Effector memory CD8-positive, alpha-beta T cell (primary cell): Measurements from ENCODE around the gene SOCS7.

Experiments used
- ATAC-seq: fragments of 150-1000 bp; cut with Tn5 transposase; replicated peaks from 2 replicates; pipeline ENCODE4 v1.10.0; 2021; ENCODE audit warnings: mild to moderate bottlenecking, moderate library complexity
- DNase-seq, 3 experiments: peaks; one replicate each; pipeline ENCODE4 v3.0.0; 2021
- H3K27ac Mint-ChIP-seq, 2 donors: one replicate each; pipeline ENCODE4 v1.8.0; 2022; ENCODE audit warnings: mild to moderate bottlenecking in 2 of 2, mixed read lengths in 2 of 2, moderate library complexity in 2 of 2
- H3K27me3 Mint-ChIP-seq, 2 donors: one replicate each; pipeline ENCODE4 v1.8.0; 2022; ENCODE audit warnings: mixed read lengths in 2 of 2
- H3K36me3 Mint-ChIP-seq: one replicate; pipeline ENCODE4 v1.8.0; 2022; ENCODE audit warnings: mild to moderate bottlenecking, moderate library complexity, mixed read lengths; ENCODE audit not compliant: insufficient read depth
- H3K4me1 Mint-ChIP-seq, 2 donors: one replicate each; pipeline ENCODE4 v1.8.0; 2022; ENCODE audit warnings: low read depth in 2 of 2, mixed read lengths in 2 of 2
- H3K4me3 Mint-ChIP-seq, 2 donors: one replicate each; pipeline ENCODE4 v1.8.0; 2022; ENCODE audit warnings: mild to moderate bottlenecking in 2 of 2, mixed read lengths in 2 of 2, moderate library complexity in 2 of 2
- H3K9me3 Mint-ChIP-seq, 2 donors: one replicate each; pipeline ENCODE4 v1.8.0; 2022; ENCODE audit warnings: mixed read lengths in 2 of 2

The SOCS7 gene

GRCh38 chr17:38451030-38451839, 99.6 kb downstream of the SOCS7 start:
- Mint-ChIP-seq H3K27ac (no peak overlapping the region), H3K27me3 (peaks cover 56 to 71% of the 10 kb centered on the region in 2 donors), H3K36me3 (peaks cover 6% of the 10 kb centered on the region), H3K4me3 (no peak overlapping the region), H3K4me1 (peaks cover 17 to 21% of the 10 kb centered on the region in 2 donors), H3K9me3 (no peaks in the 10 kb centered on the region)
- ATAC-seq (no peak), DNase-seq (no peak)

- H3K36me3 Mint-ChIP-seq = no peaks in the 10 kb centered on the region
- H3K27me3 Mint-ChIP-seq = peaks cover 57 to 79% of the 10 kb centered on the region in 2 donors
- H3K4me3 Mint-ChIP-seq = peak overlapping the region; percentile 56 to 79
- DNase-seq = no peak
- H3K4me1 Mint-ChIP-seq = peaks cover 17 to 21% of the 10 kb centered on the region in 2 donors
- H3K27ac Mint-ChIP-seq = no peak overlapping the region
- ATAC-seq = no peak
- H3K9me3 Mint-ChIP-seq = no peaks in the 10 kb centered on the region
Measured at GRCh38 chr17:38451840-38452529, 100.3 kb downstream of the SOCS7 start.

- DNase-seq = no peak
- Mint-ChIP-seq H3K9me3 (no peaks in the 10 kb centered on the region), H3K27ac (no peak overlapping the region), H3K36me3 (no peaks in the 10 kb centered on the region), H3K4me3 (peak overlapping the region; percentile 56 to 79), H3K27me3 (peaks cover 63 to 86% of the 10 kb centered on the region in 2 donors), H3K4me1 (peaks cover 17 to 23% of the 10 kb centered on the region in 2 donors)
- ATAC-seq = no peak
Measured at GRCh38 chr17:38452719-38453118, 101.1 kb downstream of the SOCS7 start.

- H3K9me3 Mint-ChIP-seq = no peaks in the 10 kb centered on the region
- no peak overlapping the region for H3K4me3 Mint-ChIP-seq
- H3K27me3 Mint-ChIP-seq = peaks cover 63 to 88% of the 10 kb centered on the region in 2 donors
- ATAC-seq (peak; percentile 16), DNase-seq (no peak)
- no peaks in the 10 kb centered on the region for H3K36me3 Mint-ChIP-seq
- H3K4me1 Mint-ChIP-seq = peaks cover 17 to 23% of the 10 kb centered on the region in 2 donors
- H3K27ac Mint-ChIP-seq = no peak overlapping the region
Measured at GRCh38 chr17:38453951-38454421, 102.3 kb downstream of the SOCS7 start.

- Mint-ChIP-seq H3K27ac (no peak overlapping the region), H3K9me3 (no peaks in the 10 kb centered on the region), H3K27me3 (peaks cover 57 to 82% of the 10 kb centered on the region in 2 donors), H3K36me3 (no peaks in the 10 kb centered on the region), H3K4me1 (peaks cover 17 to 23% of the 10 kb centered on the region in 2 donors), H3K4me3 (peak overlapping the region; percentile 46 to 52)
- ATAC-seq (no peak), DNase-seq (no peak)
Measured at GRCh38 chr17:38454532-38454931, 102.9 kb downstream of the SOCS7 start.
